ENCODE measurements around the gene FAM163A.

FAM163A gene

GRCh38 chr1:179860652-179861051, 117.6 kb downstream of the FAM163A start:
- DNase-seq = no peak

- DNase-seq = no peak
Observed at GRCh38 chr1:179865377-179865776, 122.3 kb downstream of the FAM163A start.
